Smooth muscle cell (in vitro differentiated cells): ENCODE measurements around the gene BABAM2. TPM values are rescaled to one million over a fixed set of nuclear protein-coding genes. Genes with fewer than 3 reads are reported as not detected.
A peak's percentile ranks its signal among the peaks of the same experiment; 100 is the strongest.

Experiments used
- DNase-seq: peaks from one replicate; lab custom pipeline; 2025; ENCODE audit not compliant: unreplicated experiment; lab: John Stamatoyannopoulos, UW
- H2AFZ ChIP-seq: fragments of 200-600 bp; sonication (generic); 2 replicates; pipeline ENCODE4 v1.6.0; 2016; ENCODE audit warnings: antibody characterized with exemption, low read depth, mild to moderate bottlenecking
- H3F3A ChIP-seq: fragments of 200-600 bp; sonication (generic); 2 replicates; pipeline ENCODE4 v1.6.0; 2017; ENCODE audit warnings: antibody characterized with exemption, low read depth
- H3K27ac ChIP-seq: fragments of 200-600 bp; sonication (generic); 2 replicates; pipeline ENCODE4 v1.5.1; 2016; ENCODE audit warnings: low read depth, mild to moderate bottlenecking
- H3K27me3 ChIP-seq: fragments of 200-600 bp; sonication (generic); 2 replicates; pipeline ENCODE4 v1.6.1; 2016; ENCODE audit warnings: low read depth, mild to moderate bottlenecking
- H3K36me3 ChIP-seq: fragments of 200-600 bp; sonication (generic); 2 replicates; pipeline ENCODE4 v1.5.1; 2016; ENCODE audit warnings: low read depth
- H3K4me1 ChIP-seq: fragments of 200-600 bp; sonication (generic); 2 replicates; pipeline ENCODE4 v1.5.1; 2016; ENCODE audit warnings: low read depth
- H3K4me2 ChIP-seq: fragments of 200-600 bp; sonication (generic); 2 replicates; pipeline ENCODE4 v1.6.0; 2016; ENCODE audit warnings: mild to moderate bottlenecking
- H3K4me3 ChIP-seq: fragments of 200-600 bp; sonication (generic); 2 replicates; pipeline ENCODE4 v1.5.1; 2016; ENCODE audit warnings: mild to moderate bottlenecking
- H3K79me2 ChIP-seq: fragments of 200-600 bp; sonication (generic); 2 replicates; pipeline ENCODE4 v1.6.0; 2016; ENCODE audit warnings: low read depth, mild to moderate bottlenecking
- H3K9ac ChIP-seq: fragments of 200-600 bp; sonication (generic); 2 replicates; pipeline ENCODE4 v1.6.0; 2016; ENCODE audit warnings: low read depth
- H3K9me3 ChIP-seq: fragments of 200-600 bp; sonication (generic); replicated peaks from 2 replicates; pipeline ENCODE4 v1.5.1; 2016; ENCODE audit warnings: low read depth
- H4K20me1 ChIP-seq: fragments of 200-600 bp; sonication (generic); 2 replicates; pipeline ENCODE4 v1.6.0; 2016; ENCODE audit warnings: low read depth
- WGBS: methylation state at CpG from one replicate; pipeline ENCODE4 v1.1.7; 2016; ENCODE audit warnings: low lambda C conversion rate; 5-methylcytosine and 5-hydroxymethylcytosine counted together
- polyA plus RNA-seq: library from polyadenylated mRNA; unstranded; fragments of >200 nt; fragmentation: Nextera tagmentation; extraction: Ambion mirVana; gene quantifications from 2 replicates; pipeline ENCODE4 v1.2.1, GENCODE V29; 2016
- total RNA-seq: library from RNA; depleted of rRNA; stranded (reverse); fragments of >200 nt; gene quantifications from 2 replicates; pipeline ENCODE4 v1.2.3, GENCODE V29; 2014
- TF ChIP-seq, protein P1 (sequence below): fragments of 200-600 bp; sonication (generic); IDR thresholded peaks from 2 replicates; pipeline ENCODE4 v1.5.1; 2017; ENCODE audit warnings: borderline replicate concordance, mild to moderate bottlenecking, antibody characterized with exemption; ENCODE audit not compliant: insufficient read depth, poor library complexity, severe bottlenecking

Gene BABAM2
- total and polyA plus RNA-seq, 2 experiments from 2014 or later = 26.5 to 29.1 TPM

- Histone ChIP-seq H3K36me3 (no peaks in the 10 kb centered on the region), H3K27ac (peak overlapping the region; percentile 80), H4K20me1 (no peaks in the 10 kb centered on the region), H2AFZ (no peak overlapping the region), H3K4me2 (peak overlapping the region; percentile 78), H3K9me3 (no peaks in the 10 kb centered on the region), H3F3A (peaks cover 19% of the 10 kb centered on the region), H3K27me3 (no peaks in the 10 kb centered on the region), H3K79me2 (no peaks in the 10 kb centered on the region), H3K4me3 (no peak overlapping the region), H3K4me1 (peaks cover 6% of the 10 kb centered on the region), H3K9ac (peak overlapping the region; percentile 45)
- TF ChIP-seq, protein P1, sequence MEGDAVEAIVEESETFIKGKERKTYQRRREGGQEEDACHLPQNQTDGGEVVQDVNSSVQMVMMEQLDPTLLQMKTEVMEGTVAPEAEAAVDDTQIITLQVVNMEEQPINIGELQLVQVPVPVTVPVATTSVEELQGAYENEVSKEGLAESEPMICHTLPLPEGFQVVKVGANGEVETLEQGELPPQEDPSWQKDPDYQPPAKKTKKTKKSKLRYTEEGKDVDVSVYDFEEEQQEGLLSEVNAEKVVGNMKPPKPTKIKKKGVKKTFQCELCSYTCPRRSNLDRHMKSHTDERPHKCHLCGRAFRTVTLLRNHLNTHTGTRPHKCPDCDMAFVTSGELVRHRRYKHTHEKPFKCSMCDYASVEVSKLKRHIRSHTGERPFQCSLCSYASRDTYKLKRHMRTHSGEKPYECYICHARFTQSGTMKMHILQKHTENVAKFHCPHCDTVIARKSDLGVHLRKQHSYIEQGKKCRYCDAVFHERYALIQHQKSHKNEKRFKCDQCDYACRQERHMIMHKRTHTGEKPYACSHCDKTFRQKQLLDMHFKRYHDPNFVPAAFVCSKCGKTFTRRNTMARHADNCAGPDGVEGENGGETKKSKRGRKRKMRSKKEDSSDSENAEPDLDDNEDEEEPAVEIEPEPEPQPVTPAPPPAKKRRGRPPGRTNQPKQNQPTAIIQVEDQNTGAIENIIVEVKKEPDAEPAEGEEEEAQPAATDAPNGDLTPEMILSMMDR = no peak
- WGBS = 71% methylated on average over 7 of the region's 7 CpGs
- no peak for DNase-seq
These were observed 468.2 kb downstream of the BABAM2 start for GRCh38 chr2:28358668-28359201.

- no peaks in the 10 kb centered on the region for H3K9me3 ChIP-seq
- H2AFZ ChIP-seq = no peak overlapping the region
- peak overlapping the region; percentile 78 for H3K4me2 ChIP-seq
- DNase-seq = no peak
- 63% methylated on average over 28 of the region's 28 CpGs for WGBS
- H3K4me1 ChIP-seq = peaks cover 6% of the 10 kb centered on the region
- H3K36me3 ChIP-seq = no peaks in the 10 kb centered on the region
- no peaks in the 10 kb centered on the region for H3K27me3 ChIP-seq
- TF ChIP-seq, protein P1 = no peak
- no peaks in the 10 kb centered on the region for H4K20me1 ChIP-seq
- no peaks in the 10 kb centered on the region for H3K79me2 ChIP-seq
- peak overlapping the region; percentile 45 for H3K9ac ChIP-seq
- H3K27ac ChIP-seq = peak overlapping the region; percentile 80
- peaks cover 22% of the 10 kb centered on the region for H3F3A ChIP-seq
- H3K4me3 ChIP-seq = no peak overlapping the region
These were observed 468.9 kb downstream of the BABAM2 start for GRCh38 chr2:28359222-28360057.

- Histone ChIP-seq H3K27ac (no peak overlapping the region), H3K9me3 (no peaks in the 10 kb centered on the region), H3K79me2 (no peaks in the 10 kb centered on the region), H3K36me3 (no peaks in the 10 kb centered on the region), H2AFZ (no peak overlapping the region), H3K27me3 (no peaks in the 10 kb centered on the region), H3F3A (peaks cover 22% of the 10 kb centered on the region), H3K4me2 (no peak overlapping the region), H3K4me3 (no peak overlapping the region), H4K20me1 (no peaks in the 10 kb centered on the region), H3K4me1 (peaks cover 6% of the 10 kb centered on the region), H3K9ac (no peak overlapping the region)
- WGBS = 84% methylated on average over 16 of the region's 16 CpGs
- TF ChIP-seq, protein P1 = no peak
- no peak for DNase-seq
These were observed 469.7 kb downstream of the BABAM2 start for GRCh38 chr2:28360058-28360717.
